Measurements from ENCODE around the gene OTUD4. TPM values are rescaled to one million over a fixed set of nuclear protein-coding genes. Genes with fewer than 3 reads are reported as not detected.

The OTUD4 gene
- total RNA-seq, 4 donors from 2014 or later, result 33.7 to 44.8 (median 35.9) TPM

GRCh38 chr4:145170223-145170622 lies 10.2 kb downstream of the OTUD4 start:
- Histone ChIP-seq H3K9me3 (no peaks in the 10 kb centered on the region), H3K4me3 (no peak overlapping the region), H3K36me3 (peaks cover 0 to 69% (median 3%) of the 10 kb centered on the region in 3 donors), H3K4me1 (peaks cover 0 to 17% (median 0%) of the 10 kb centered on the region in 4 donors), H3K27ac (no peak overlapping the region), H3K27me3 (no peaks in the 10 kb centered on the region)
- 80 to 81% methylated on average over 1 of the region's 1 CpG for WGBS, 2 donors
- DNase-seq (ENCODE audit: low spot score in 2 of 2), result no peak
- no peak for TF ChIP-seq EP300 (IDR thresholded peaks at IDR 0.05)

GRCh38 chr4:145168581-145169187 lies 11.7 kb downstream of the OTUD4 start:
- Histone ChIP-seq H3K36me3 (peaks cover 0 to 70% (median 0%) of the 10 kb centered on the region in 3 donors), H3K4me3 (no peak overlapping the region), H3K9me3 (no peaks in the 10 kb centered on the region), H3K27me3 (no peaks in the 10 kb centered on the region), H3K4me1 (peaks cover 0 to 9% (median 0%) of the 10 kb centered on the region in 4 donors), H3K27ac (no peak overlapping the region)
- TF ChIP-seq EP300 (IDR thresholded peaks at IDR 0.05) (no peak), CTCF (IDR thresholded peaks at IDR 0.05) (no peak), POLR2A (IDR thresholded peaks at IDR 0.05) (no peak)
- DNase-seq (ENCODE audit: low spot score in 2 of 2), result no peak
- WGBS, 2 donors, result 91% methylated on average over 2 of the region's 2 CpGs

GRCh38 chr4:145167887-145168286 lies 12.5 kb downstream of the OTUD4 start:
- no peak for TF ChIP-seq EP300 (IDR thresholded peaks at IDR 0.05)
- TF ChIP-seq CTCF (IDR thresholded peaks at IDR 0.05), result no peak
- TF ChIP-seq POLR2A (IDR thresholded peaks at IDR 0.05), result no peak
- Histone ChIP-seq H3K27ac (no peak overlapping the region), H3K27me3 (no peaks in the 10 kb centered on the region), H3K9me3 (no peaks in the 10 kb centered on the region), H3K36me3 (peaks cover 0 to 70% (median 0%) of the 10 kb centered on the region in 3 donors), H3K4me3 (no peak overlapping the region), H3K4me1 (peaks cover 0 to 9% (median 0%) of the 10 kb centered on the region in 4 donors)
- no peak for DNase-seq (ENCODE audit: low spot score in 2 of 2)
- WGBS, 2 donors, result 96 to 98% methylated on average over 2 of the region's 2 CpGs

- TF ChIP-seq POLR2A (IDR thresholded peaks at IDR 0.05) (no peak), EP300 (IDR thresholded peaks at IDR 0.05) (no peak), CTCF (IDR thresholded peaks at IDR 0.05) (no peak)
- H3K4me3 ChIP-seq, result no peak overlapping the region
- DNase-seq (ENCODE audit: low spot score in 2 of 2), result no peak
- H3K4me1 ChIP-seq, result no peaks in the 10 kb centered on the region
- no peak overlapping the region for H3K27ac ChIP-seq
- H3K36me3 ChIP-seq, result peaks cover 0 to 71% (median 13%) of the 10 kb centered on the region in 3 donors
- H3K27me3 ChIP-seq, result no peaks in the 10 kb centered on the region
- H3K9me3 ChIP-seq, result no peaks in the 10 kb centered on the region
- WGBS, 2 donors, result 38 to 41% methylated on average over 2 of the region's 2 CpGs
Observed at GRCh38 chr4:145161549-145161948, 18.8 kb downstream of the OTUD4 start.

- Histone ChIP-seq H3K4me3 (no peak overlapping the region), H3K27ac (no peak overlapping the region), H3K9me3 (no peaks in the 10 kb centered on the region), H3K36me3 (peaks cover 0 to 57% (median 13%) of the 10 kb centered on the region in 3 donors), H3K27me3 (no peaks in the 10 kb centered on the region), H3K4me1 (peaks cover 0 to 5% (median 0%) of the 10 kb centered on the region in 4 donors)
- no peak for TF ChIP-seq POLR2A (IDR thresholded peaks at IDR 0.05)
- no peak for TF ChIP-seq CTCF (IDR thresholded peaks at IDR 0.05)
- no peak for TF ChIP-seq EP300 (IDR thresholded peaks at IDR 0.05)
- 89 to 92% methylated on average over 2 of the region's 2 CpGs for WGBS, 2 donors
- no peak for DNase-seq (ENCODE audit: low spot score in 2 of 2)
Observed at GRCh38 chr4:145156986-145157385, 23.4 kb downstream of the OTUD4 start.

All from tibial nerve (tissue), 4 donors.